Kidney epithelial cell (primary cell): ENCODE data around the gene PCDHA2. TPM values are rescaled to one million over a fixed set of nuclear protein-coding genes. Genes with fewer than 3 reads are reported as not detected.
A peak's percentile ranks its signal among the peaks of the same experiment; 100 is the strongest.

Experiments used
- DNase-seq: peaks from one replicate; pipeline ENCODE4 v3.0.0-alpha.2; 2010; ENCODE audit warnings: low read depth
- H3K27me3 ChIP-seq: 2 replicates; pipeline ENCODE4 v1.6.0; 2011; ENCODE audit warnings: low read length; ENCODE audit not compliant: control insufficient read depth, insufficient read depth
- H3K36me3 ChIP-seq: 2 replicates; pipeline ENCODE4 v1.5.1; 2011; ENCODE audit warnings: low read length; ENCODE audit not compliant: control insufficient read depth, insufficient read depth
- H3K4me3 ChIP-seq: 2 replicates; pipeline ENCODE4 v1.5.1; 2011; ENCODE audit warnings: low read depth, mild to moderate bottlenecking, control low read depth, low read length
- CTCF ChIP-seq: IDR thresholded peaks from 2 replicates; pipeline ENCODE4 v1.5.1; 2011; ENCODE audit warnings: mild to moderate bottlenecking, moderate library complexity, low read length, control low read depth, inconsistent platforms; ENCODE audit not compliant: insufficient read depth, poor library complexity, severe bottlenecking
- total RNA-seq: library from RNA; depleted of rRNA; stranded (reverse); fragments of >200 nt; gene quantifications from 2 replicates; pipeline ENCODE4 v1.2.3, GENCODE V29; 2015

Gene PCDHA2
- total RNA-seq, result not detected in 2 replicates

GRCh38 chr5:140794595-140795258, at the start of gene PCDHA2:
Gene PCDHA2 (plus strand): TSS chr5:140794852.
- no peaks in the 10 kb centered on the region for H3K36me3 ChIP-seq
- DNase-seq, result no peak
- no peaks in the 10 kb centered on the region for H3K27me3 ChIP-seq
- TF ChIP-seq CTCF, result peak; percentile 3
- no peak within 1 kb of the TSS for H3K4me3 ChIP-seq

- no peak for TF ChIP-seq CTCF
- H3K36me3 ChIP-seq, result no peaks in the 10 kb centered on the region
- DNase-seq, result no peak
- no peaks in the 10 kb centered on the region for H3K27me3 ChIP-seq
- H3K4me3 ChIP-seq, result no peak overlapping the region
Observed at GRCh38 chr5:140753561-140753960, 41.1 kb upstream of the PCDHA2 start.

- no peak for DNase-seq
- no peak overlapping the region for H3K4me3 ChIP-seq
- TF ChIP-seq CTCF, result no peak
- H3K36me3 ChIP-seq, result no peaks in the 10 kb centered on the region
- H3K27me3 ChIP-seq, result no peaks in the 10 kb centered on the region
Observed at GRCh38 chr5:140764177-140764973, 30.3 kb upstream of the PCDHA2 start.

GRCh38 chr5:140767444-140767843, 27.2 kb upstream of the PCDHA2 start:
- no peak for TF ChIP-seq CTCF
- DNase-seq, result no peak
- no peaks in the 10 kb centered on the region for H3K36me3 ChIP-seq
- H3K27me3 ChIP-seq, result no peaks in the 10 kb centered on the region
- H3K4me3 ChIP-seq, result no peak overlapping the region

GRCh38 chr5:140780512-140780911, 14.1 kb upstream of the PCDHA2 start:
- H3K27me3 ChIP-seq, result no peaks in the 10 kb centered on the region
- DNase-seq, result no peak
- H3K36me3 ChIP-seq, result no peaks in the 10 kb centered on the region
- no peak for TF ChIP-seq CTCF
- no peak overlapping the region for H3K4me3 ChIP-seq
